Large intestine (tissue), 3 donors: ENCODE results near the gene CDH3. TPM values are rescaled to one million over a fixed set of nuclear protein-coding genes. Genes with fewer than 3 reads are reported as not detected.

ENCODE experiments used
- DNase-seq, 2 donors: peaks; one replicate each; pipeline versions ENCODE4 v3.0.0 to v3.0.0-alpha.2; 2013
- H3K27ac ChIP-seq: one replicate; pipeline ENCODE4 v1.5.1; 2013; ENCODE audit warnings: low read length
- H3K27me3 ChIP-seq: 2 replicates; pipeline ENCODE4 v1.6.1; 2013; ENCODE audit warnings: low read length; ENCODE audit not compliant: control insufficient read depth, insufficient read depth
- H3K36me3 ChIP-seq: 2 replicates; pipeline ENCODE4 v1.6.1; 2013; ENCODE audit warnings: low read length; ENCODE audit not compliant: control insufficient read depth, insufficient read depth
- H3K4me1 ChIP-seq: one replicate; pipeline ENCODE4 v1.6.1; 2013; ENCODE audit warnings: low read length; ENCODE audit not compliant: control insufficient read depth, insufficient read depth
- H3K4me3 ChIP-seq: one replicate; pipeline ENCODE4 v1.5.1; 2013; ENCODE audit warnings: low read length
- H3K9me3 ChIP-seq: one replicate; pipeline ENCODE4 v1.6.1; 2013; ENCODE audit warnings: mild to moderate bottlenecking, low read depth, low read length, moderate library complexity; ENCODE audit not compliant: control insufficient read depth
- WGBS: methylation state at CpG from one replicate; pipeline ENCODE4 v1.1.5; 2013; ENCODE audit warnings: low lambda C conversion rate; ENCODE audit not compliant: insufficient coverage; 5-methylcytosine and 5-hydroxymethylcytosine counted together
- polyA plus RNA-seq: library from polyadenylated mRNA; unstranded; fragments of 120-200 nt; gene quantifications from one replicate; pipeline ENCODE4 v1.2.1, GENCODE V29; 2013

CDH3 gene
- polyA plus RNA-seq, 1 donor = 5.1 TPM

DNA sequence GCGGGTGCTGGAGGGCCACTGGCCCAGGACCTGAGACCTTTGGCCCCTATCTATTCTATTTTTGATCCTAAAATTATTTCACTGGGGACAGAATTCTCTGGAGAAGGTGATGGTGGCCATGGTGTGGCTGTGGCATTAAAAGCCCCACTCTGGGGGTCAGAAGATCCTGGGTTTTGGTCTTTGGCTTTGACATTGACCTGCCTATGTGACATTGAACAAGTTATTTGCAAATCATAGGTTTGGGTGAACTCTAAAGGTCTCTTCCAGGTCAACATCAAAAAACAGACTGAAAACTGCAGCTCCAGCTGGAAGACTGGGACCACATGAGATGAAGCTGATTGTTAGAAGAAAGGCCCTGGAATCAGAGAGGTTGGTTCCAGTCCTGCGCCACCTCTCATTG lies 89.7 kb downstream of the CDH3 start:
- WGBS = no CpG with 5 or more reads among the region's 2 CpGs
- Histone ChIP-seq H3K27me3 (peaks cover 12% of the 10 kb centered on the region), H3K27ac (no peak overlapping the region), H3K36me3 (no peaks in the 10 kb centered on the region), H3K9me3 (no peaks in the 10 kb centered on the region), H3K4me3 (no peak overlapping the region), H3K4me1 (peaks cover 21% of the 10 kb centered on the region)
- no peak for DNase-seq

DNA sequence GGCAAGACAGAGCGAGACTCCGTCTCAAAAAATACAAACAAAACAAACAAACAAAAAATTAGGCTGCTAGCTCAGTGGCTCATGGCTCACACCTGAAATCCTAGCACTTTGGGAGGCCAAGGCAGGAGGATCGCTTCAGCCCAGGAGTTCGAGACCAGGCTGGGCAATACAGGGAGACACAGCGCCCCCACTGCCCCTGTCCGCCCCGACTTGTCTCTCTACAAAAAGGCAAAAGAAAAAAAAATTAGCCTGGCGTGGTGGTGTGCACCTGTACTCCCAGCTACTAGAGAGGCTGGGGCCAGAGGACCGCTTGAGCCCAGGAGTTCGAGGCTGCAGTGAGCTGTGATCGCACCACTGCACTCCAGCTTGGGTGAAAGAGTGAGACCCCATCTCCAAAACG lies 91.5 kb downstream of the CDH3 start:
- Histone ChIP-seq H3K27me3 (peaks cover 12% of the 10 kb centered on the region), H3K36me3 (peaks cover 6% of the 10 kb centered on the region), H3K9me3 (no peaks in the 10 kb centered on the region), H3K4me3 (peak overlapping the region; percentile 94), H3K27ac (no peak overlapping the region), H3K4me1 (peaks cover 36% of the 10 kb centered on the region)
- DNase-seq = no peak
- WGBS = no CpG with 5 or more reads among the region's 12 CpGs

DNA sequence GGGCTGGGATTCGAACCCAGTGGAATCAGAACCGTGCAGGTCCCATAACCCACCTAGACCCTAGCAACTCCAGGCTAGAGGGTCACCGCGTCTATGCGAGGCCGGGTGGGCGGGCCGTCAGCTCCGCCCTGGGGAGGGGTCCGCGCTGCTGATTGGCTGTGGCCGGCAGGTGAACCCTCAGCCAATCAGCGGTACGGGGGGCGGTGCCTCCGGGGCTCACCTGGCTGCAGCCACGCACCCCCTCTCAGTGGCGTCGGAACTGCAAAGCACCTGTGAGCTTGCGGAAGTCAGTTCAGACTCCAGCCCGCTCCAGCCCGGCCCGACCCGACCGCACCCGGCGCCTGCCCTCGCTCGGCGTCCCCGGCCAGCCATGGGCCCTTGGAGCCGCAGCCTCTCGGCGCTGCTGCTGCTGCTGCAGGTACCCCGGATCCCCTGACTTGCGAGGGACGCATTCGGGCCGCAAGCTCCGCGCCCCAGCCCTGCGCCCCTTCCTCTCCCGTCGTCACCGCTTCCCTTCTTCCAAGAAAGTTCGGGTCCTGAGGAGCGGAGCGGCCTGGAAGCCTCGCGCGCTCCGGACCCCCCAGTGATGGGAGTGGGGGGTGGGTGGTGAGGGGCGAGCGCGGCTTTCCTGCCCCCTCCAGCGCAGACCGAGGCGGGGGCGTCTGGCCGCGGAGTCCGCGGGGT lies 92.1 kb downstream of the CDH3 start, which contains the start of gene CDH1:
TSS of gene CDH1 (plus strand) at position 247 of the 684 bp plus-strand sequence. CDS start at position 371, 124 bp downstream.
- Histone ChIP-seq H3K4me3 (peak within 1 kb of the TSS; percentile 94), H3K4me1 (peaks cover 36% of the 10 kb centered on the region), H3K9me3 (no peaks in the 10 kb centered on the region), H3K27ac (peak within 1 kb of the TSS; percentile 93), H3K27me3 (peaks cover 12% of the 10 kb centered on the region), H3K36me3 (peaks cover 6% of the 10 kb centered on the region)
- no CpG with 5 or more reads among the region's 63 CpGs for WGBS
- DNase-seq = peak; percentile 94 to 96

DNA sequence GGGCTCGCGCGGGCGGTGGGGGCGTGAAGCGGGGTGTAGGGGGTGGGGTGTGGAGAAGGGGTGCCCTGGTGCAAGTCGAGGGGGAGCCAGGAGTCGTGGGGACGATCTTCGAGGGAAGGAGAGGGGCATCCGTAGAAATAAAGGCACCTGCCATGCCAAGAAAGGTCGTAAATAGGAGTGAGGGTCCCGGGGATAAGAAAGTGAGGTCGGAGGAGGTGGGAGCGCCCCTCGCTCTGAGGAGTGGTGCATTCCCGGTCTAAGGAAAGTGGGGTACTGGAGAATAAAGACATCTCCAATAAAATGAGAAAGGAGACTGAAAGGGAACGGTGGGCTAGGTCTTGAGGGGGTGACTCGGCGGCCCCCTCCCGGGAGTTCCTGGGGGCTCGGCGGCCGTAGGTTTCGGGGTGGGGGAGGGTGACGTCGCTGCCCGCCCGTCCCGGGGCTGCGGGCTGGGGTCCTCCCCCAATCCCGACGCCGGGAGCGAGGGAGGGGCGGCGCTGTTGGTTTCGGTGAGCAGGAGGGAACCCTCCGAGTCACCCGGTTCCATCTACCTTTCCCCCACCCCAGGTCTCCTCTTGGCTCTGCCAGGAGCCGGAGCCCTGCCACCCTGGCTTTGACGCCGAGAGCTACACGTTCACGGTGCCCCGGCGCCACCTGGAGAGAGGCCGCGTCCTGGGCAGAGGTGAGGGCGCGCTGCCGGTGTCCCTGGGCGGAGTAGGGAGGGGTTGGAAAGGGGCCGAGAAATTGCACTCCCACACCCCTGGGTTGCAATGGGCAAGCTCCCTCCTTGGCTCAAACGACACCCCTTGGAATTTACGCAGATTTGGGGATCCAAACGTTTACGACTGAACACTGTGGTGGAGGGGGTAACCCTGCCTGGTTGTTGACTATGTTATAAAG lies 92.9 kb downstream of the CDH3 start:
- DNase-seq = peak; percentile 70 to 80
- peak overlapping the region; percentile 93 for H3K27ac ChIP-seq
- H3K4me1 ChIP-seq = peaks cover 37% of the 10 kb centered on the region
- peaks cover 12% of the 10 kb centered on the region for H3K27me3 ChIP-seq
- H3K9me3 ChIP-seq = no peaks in the 10 kb centered on the region
- peak overlapping the region; percentile 94 for H3K4me3 ChIP-seq
- WGBS = 0% methylated on average over 1 of the region's 58 CpGs
- peaks cover 6% of the 10 kb centered on the region for H3K36me3 ChIP-seq

DNA sequence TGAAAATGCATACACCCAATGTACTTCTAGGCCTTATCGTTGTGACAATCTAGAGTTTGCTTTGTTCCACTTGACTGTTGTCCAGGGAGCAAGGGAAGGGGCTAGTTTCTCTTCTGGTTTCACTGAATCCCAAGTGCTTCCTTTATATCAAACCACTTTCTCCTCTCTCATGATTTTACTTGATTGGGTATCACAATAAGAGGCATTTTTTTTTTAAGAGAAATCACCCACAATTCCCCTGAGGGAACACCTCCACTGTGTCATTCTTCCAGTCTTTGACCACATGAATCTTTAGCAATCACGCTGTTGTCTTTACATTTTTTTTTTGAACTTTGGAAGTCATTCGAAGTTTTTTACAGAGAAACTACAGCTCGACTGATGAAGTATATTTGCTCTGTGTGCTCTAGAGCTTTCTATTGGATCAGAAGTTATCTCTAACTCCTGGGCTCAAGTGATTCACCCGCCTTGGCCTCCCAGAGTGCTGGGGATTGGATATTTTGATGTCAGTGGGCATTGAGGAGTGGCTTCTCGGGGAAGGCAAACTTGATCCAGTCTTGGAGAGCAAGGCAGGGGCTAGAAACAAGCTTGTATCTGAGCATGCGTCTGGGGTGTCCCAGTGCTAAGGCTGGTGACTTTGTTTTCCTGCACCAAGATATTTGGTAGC lies 95.0 kb downstream of the CDH3 start:
- DNase-seq = peak; percentile 83 to 91
- Histone ChIP-seq H3K4me1 (peaks cover 58% of the 10 kb centered on the region), H3K36me3 (peaks cover 6% of the 10 kb centered on the region), H3K27me3 (peaks cover 12% of the 10 kb centered on the region), H3K9me3 (no peaks in the 10 kb centered on the region), H3K27ac (peak overlapping the region; percentile 93), H3K4me3 (no peak overlapping the region)
- WGBS = 40% methylated on average over 1 of the region's 7 CpGs

DNA sequence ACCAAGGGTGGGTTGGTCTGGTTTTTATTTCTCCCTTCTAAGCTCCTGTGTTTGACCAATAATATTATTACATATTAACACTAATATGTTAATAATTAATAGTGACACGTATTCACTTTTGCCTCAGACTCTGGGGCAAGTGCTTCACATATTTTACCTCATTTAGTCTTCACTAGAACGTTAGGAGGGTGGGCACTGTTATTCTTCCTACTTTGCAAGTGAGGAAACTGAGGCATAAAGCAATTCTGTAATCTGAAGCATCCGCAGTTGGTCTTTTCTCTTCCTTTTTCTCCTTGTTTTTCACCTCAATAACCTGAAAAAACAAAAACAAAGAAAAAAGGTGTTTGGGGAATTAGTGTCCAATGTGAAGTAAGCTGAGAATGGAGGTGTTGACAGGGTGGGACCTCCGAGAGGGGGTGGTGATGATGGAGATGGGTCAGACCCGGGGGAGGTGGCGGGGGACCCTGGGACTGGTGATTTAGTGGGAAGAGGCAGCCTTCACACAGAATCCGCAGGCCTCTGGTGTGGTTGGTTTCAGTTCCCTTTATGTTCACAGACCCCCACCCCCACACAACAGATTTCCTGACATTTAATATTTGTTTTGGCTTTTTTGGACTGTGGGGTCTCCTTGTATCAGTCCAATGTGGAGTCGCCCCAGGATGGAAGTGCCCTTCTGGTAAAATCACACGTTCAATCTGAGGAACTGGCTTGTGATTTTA lies 95.7 kb downstream of the CDH3 start:
- peaks cover 63% of the 10 kb centered on the region for H3K4me1 ChIP-seq

DNA sequence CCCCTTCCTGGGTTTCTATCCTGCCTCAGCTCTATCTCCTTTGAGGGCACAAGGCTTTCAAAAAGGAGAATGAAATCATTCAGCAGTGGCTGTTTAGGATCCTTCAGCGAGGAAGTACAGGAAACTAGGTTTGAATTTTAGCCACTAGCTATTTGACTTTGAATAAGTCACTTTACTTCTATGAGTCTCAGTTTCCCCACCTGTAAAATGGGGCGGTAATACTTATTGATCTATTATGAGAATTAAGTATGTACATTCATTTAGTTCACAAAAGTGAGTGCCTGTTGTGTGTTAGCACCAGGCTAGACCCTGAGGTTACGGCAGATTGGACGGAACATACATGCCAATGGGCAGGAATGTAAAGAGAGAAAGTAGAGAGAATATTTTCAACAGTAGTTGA lies 98.6 kb downstream of the CDH3 start:
- H3K36me3 ChIP-seq = peaks cover 12% of the 10 kb centered on the region
- WGBS = 100% methylated on average over 2 of the region's 4 CpGs
- H3K9me3 ChIP-seq = no peaks in the 10 kb centered on the region
- H3K27me3 ChIP-seq = no peaks in the 10 kb centered on the region
- no peak for DNase-seq
- no peak overlapping the region for H3K4me3 ChIP-seq
- peak overlapping the region; percentile 93 for H3K27ac ChIP-seq
- H3K4me1 ChIP-seq = peaks cover 64% of the 10 kb centered on the region

More for the DNA sequence above, 95.7 kb downstream of the CDH3 start:
- WGBS = no CpG with 5 or more reads among the region's 9 CpGs
- Histone ChIP-seq H3K4me3 (peak overlapping the region; percentile 7), H3K27ac (peak overlapping the region; percentile 93), H3K27me3 (peaks cover 12% of the 10 kb centered on the region), H3K36me3 (peaks cover 6% of the 10 kb centered on the region), H3K9me3 (no peaks in the 10 kb centered on the region)
- DNase-seq = no peak

DNA sequence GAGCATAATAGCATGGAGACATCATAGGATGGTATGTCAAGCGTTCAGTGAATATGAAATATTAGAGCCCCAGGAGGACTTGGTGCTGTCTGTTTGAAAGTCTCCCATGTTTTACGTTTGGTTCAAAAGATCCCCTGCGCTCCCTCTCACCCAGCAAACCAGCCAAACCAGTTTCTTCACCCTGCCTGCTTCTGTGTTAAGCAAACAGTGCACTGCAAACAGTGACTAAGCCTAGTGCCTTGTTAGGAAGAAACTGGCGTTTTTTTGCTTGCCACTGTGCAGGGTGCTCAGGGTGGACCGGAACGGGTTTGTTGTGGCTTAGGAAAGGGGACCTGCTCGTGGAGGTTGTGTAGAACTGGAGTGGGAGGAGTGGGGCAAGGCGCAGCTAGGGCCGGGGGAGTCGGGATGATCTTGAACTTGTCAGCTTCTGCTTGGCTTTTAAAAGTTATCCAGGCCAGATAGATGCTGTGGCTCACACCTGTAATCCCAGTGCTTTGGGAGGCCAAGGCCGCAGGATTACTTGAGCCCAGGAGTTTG lies 99.7 kb downstream of the CDH3 start:
- H3K4me1 ChIP-seq = peaks cover 60% of the 10 kb centered on the region
- H3K27me3 ChIP-seq = no peaks in the 10 kb centered on the region
- no peaks in the 10 kb centered on the region for H3K9me3 ChIP-seq
- no CpG with 5 or more reads among the region's 11 CpGs for WGBS
- H3K27ac ChIP-seq = peak overlapping the region; percentile 93
- peak; percentile 91 to 95 for DNase-seq
- peaks cover 18% of the 10 kb centered on the region for H3K36me3 ChIP-seq
- H3K4me3 ChIP-seq = no peak overlapping the region

DNA sequence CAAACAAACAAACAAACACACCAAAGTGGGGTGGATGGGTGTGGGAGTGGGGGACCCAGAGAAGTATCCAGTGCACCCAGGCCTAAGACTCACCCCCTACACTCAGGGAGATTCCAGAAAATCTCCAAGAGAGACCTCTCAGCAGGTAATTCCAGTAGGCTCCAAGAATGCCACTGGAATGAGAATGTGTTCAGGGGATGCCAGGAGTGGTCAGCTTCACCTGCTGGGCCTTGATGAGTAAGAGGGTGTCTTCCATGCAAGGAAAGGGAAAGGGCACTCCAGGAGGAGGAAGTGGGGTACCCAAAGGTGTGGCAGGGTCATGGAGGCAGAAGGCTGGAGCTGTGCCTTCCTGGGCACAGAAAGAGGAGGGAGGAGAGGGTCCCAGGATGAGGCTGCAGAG lies 101.8 kb downstream of the CDH3 start:
- H3K36me3 ChIP-seq = peaks cover 20% of the 10 kb centered on the region
- no peak for DNase-seq
- no peaks in the 10 kb centered on the region for H3K9me3 ChIP-seq
- no peak overlapping the region for H3K4me3 ChIP-seq
- no peaks in the 10 kb centered on the region for H3K27me3 ChIP-seq
- H3K4me1 ChIP-seq = peaks cover 55% of the 10 kb centered on the region
- no peak overlapping the region for H3K27ac ChIP-seq
